Dendritic cell treated with granulocyte-macrophage colony-stimulating factor and Interleukin-4, amounts not matched to agents 40 ng/mL and 50 ng/mL, for 4 days (primary cell): ENCODE results near the gene ZNF267.
"Not testable (repeated sequence)": the region's sequence is repeated elsewhere in the genome, so short reads cannot be mapped to it uniquely, and the experiment has no call there.

Experiments used
- H3K27ac Mint-ChIP-seq: one replicate; pipeline ENCODE4 v1.8.0; 2022; ENCODE audit warnings: mild to moderate bottlenecking, mixed read lengths
- H3K27me3 Mint-ChIP-seq: one replicate; pipeline ENCODE4 v1.8.0; 2022; ENCODE audit warnings: mild to moderate bottlenecking, mixed read lengths
- H3K36me3 Mint-ChIP-seq: one replicate; pipeline ENCODE4 v1.8.0; 2022; ENCODE audit warnings: low read depth, mixed read lengths
- H3K4me1 Mint-ChIP-seq: one replicate; pipeline ENCODE4 v1.8.0; 2022; ENCODE audit warnings: low read depth, mixed read lengths
- H3K4me3 Mint-ChIP-seq: one replicate; pipeline ENCODE4 v1.8.0; 2022; ENCODE audit warnings: mild to moderate bottlenecking, moderate library complexity, mixed read lengths
- H3K9me3 Mint-ChIP-seq: one replicate; pipeline ENCODE4 v1.8.0; 2022; ENCODE audit warnings: mixed read lengths
- intact Hi-C: fragments of 100-400 bp; cut with micrococcal nuclease; formaldehyde crosslinking; loops from one replicate; pipeline ENCODE4 v1.15.0; 2022

The ZNF267 gene

GRCh38 chr16:31897283-31897682 lies 23.7 kb downstream of the ZNF267 start:
- intact Hi-C loops: loop anchor here (10.0 kb wide), 1 partner anchor 52 kb away; no protein-coding TSS in a partner anchor
- Mint-ChIP-seq H3K4me3 (no peak overlapping the region), H3K9me3 (peaks cover 53% of the 10 kb centered on the region), H3K27me3 (no peaks in the 10 kb centered on the region), H3K27ac (no peak overlapping the region), H3K36me3 (peaks cover 95% of the 10 kb centered on the region), H3K4me1 (peaks cover 32% of the 10 kb centered on the region)

- H3K36me3 Mint-ChIP-seq: peaks cover 94% of the 10 kb centered on the region
- H3K27me3 Mint-ChIP-seq: no peaks in the 10 kb centered on the region
- H3K9me3 Mint-ChIP-seq: peaks cover 57% of the 10 kb centered on the region
- no peak overlapping the region for H3K27ac Mint-ChIP-seq
- intact Hi-C loops: loop anchor here (10.0 kb wide), 1 partner anchor 55 kb away; no protein-coding TSS in a partner anchor
- peaks cover 10% of the 10 kb centered on the region for H3K4me1 Mint-ChIP-seq
- no peak overlapping the region for H3K4me3 Mint-ChIP-seq
Observed at GRCh38 chr16:31899505-31899904, 25.9 kb downstream of the ZNF267 start.

DNA sequence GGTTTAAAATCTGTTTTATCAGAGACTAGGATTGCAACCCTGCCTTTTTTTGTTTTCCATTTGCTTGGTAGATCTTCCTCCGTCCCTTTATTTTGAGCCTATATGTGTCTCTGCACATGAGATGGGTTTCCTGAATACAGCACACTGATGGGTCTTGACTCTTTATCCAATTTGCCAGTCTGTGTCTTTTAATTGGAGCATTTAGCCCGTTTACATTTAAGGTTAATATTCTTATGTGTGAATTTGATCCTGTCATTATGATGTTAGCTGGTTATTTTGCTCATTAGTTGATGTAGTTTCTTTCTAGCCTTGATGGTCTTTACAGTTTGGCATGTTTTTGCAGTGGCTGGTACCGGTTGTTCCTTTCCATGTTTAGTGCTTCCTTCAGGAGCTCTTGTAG lies 31.0 kb downstream of the ZNF267 start:
- H3K27me3 Mint-ChIP-seq, intact Hi-C loops, H3K4me1 Mint-ChIP-seq, H3K27ac Mint-ChIP-seq, H3K4me3 Mint-ChIP-seq: not testable (repeated sequence)
- H3K36me3 Mint-ChIP-seq: peaks cover 94% of the 10 kb centered on the region
- peaks cover 66% of the 10 kb centered on the region for H3K9me3 Mint-ChIP-seq

GRCh38 chr16:31913668-31914067 lies 40.1 kb downstream of the ZNF267 start:
- H3K4me3 Mint-ChIP-seq: no peak overlapping the region
- H3K27me3 Mint-ChIP-seq: no peaks in the 10 kb centered on the region
- intact Hi-C loops: no loop called here
- peaks cover 100% of the 10 kb centered on the region for H3K36me3 Mint-ChIP-seq
- H3K27ac Mint-ChIP-seq: no peak overlapping the region
- no peaks in the 10 kb centered on the region for H3K4me1 Mint-ChIP-seq
- H3K9me3 Mint-ChIP-seq: peaks cover 79% of the 10 kb centered on the region

DNA sequence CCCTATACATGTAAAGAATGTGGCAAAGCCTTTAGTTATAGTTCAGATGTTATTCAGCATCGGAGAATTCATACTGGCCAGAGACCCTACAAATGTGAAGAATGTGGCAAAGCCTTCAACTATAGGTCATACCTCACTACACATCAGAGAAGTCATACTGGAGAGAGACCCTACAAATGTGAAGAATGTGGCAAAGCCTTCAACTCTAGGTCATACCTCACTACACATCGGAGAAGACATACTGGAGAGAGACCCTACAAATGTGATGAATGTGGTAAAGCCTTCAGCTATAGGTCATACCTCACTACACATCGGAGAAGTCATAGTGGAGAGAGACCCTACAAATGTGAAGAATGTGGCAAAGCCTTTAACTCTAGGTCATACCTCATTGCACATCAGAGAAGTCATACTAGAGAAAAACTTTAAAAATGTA lies 42.5 kb downstream of the ZNF267 start:
- H3K9me3 Mint-ChIP-seq: peaks cover 71% of the 10 kb centered on the region
- H3K4me1 Mint-ChIP-seq: no peaks in the 10 kb centered on the region
- H3K36me3 Mint-ChIP-seq: peaks cover 95% of the 10 kb centered on the region
- intact Hi-C loops: no loop called here
- H3K27me3 Mint-ChIP-seq: no peaks in the 10 kb centered on the region
- H3K4me3 Mint-ChIP-seq: no peak overlapping the region
- H3K27ac Mint-ChIP-seq: no peak overlapping the region

DNA sequence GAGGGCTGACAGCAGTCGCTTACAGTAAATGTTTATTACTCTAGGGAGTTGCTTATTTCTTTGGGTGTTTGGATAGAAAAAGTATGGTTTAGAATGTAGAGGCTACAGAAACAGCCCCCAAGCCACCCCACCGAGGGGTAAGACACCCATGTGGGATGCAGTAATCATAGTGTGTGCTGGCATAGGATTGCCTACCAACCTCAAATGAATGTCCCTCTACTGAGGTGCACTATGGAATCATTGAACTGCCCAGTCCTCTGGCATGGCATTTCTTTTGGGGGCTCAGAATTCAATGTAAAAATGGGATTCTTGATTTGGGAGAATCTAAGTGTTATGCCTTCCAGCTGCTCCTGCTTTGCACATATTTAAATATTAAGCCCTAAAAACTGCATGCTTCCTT lies 46.8 kb downstream of the ZNF267 start:
- Mint-ChIP-seq H3K9me3 (peaks cover 66% of the 10 kb centered on the region), H3K4me1 (no peaks in the 10 kb centered on the region), H3K36me3 (peaks cover 55% of the 10 kb centered on the region), H3K27me3 (no peaks in the 10 kb centered on the region), H3K4me3 (no peak overlapping the region), H3K27ac (no peak overlapping the region)
- intact Hi-C loops: loop anchor here (5.0 to 10.0 kb wide), 2 partner anchors 33 to 166 kb away; no protein-coding TSS in a partner anchor

DNA sequence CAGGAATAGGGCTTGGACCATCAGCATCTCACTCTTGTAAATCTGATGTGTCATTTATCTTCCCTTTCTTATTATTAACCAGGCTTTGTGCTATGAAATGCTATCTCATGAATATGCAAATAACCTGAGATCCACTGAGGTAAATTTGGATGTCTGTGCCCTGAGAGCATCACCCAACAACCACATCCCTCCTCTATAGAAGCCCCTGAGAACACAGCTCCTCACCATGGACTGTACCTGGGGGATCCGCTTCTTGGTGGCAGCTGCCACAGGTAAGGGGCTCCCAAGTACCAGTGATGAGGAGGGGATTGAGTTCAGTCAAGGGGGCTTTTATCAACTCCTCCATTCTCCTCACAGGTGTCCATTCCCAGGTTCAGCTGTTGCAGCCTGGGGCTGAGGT lies 78.2 kb downstream of the ZNF267 start:
- H3K36me3 Mint-ChIP-seq, H3K27me3 Mint-ChIP-seq, H3K4me3 Mint-ChIP-seq, H3K27ac Mint-ChIP-seq, intact Hi-C loops, H3K4me1 Mint-ChIP-seq, H3K9me3 Mint-ChIP-seq: not testable (repeated sequence)

DNA sequence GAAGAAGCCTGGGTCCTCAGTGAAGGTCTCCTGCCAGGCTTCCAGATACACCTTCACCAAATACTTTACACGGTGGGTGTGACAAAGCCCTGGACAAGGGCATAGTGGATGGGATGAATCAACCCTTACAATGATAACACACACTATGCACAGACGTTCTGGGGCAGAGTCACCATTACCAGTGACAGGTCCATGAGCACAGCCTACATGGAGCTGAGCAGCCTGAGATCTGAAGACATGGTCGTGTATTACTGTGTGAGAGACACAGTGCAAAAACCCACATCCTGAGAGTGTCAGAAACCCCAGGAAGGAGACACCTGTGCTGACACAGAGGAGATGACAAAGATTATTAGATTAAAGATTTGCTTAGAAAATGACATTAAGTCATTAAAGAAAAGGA lies 78.6 kb downstream of the ZNF267 start:
- H3K36me3 Mint-ChIP-seq, H3K27me3 Mint-ChIP-seq, H3K4me1 Mint-ChIP-seq, H3K4me3 Mint-ChIP-seq, H3K27ac Mint-ChIP-seq, H3K9me3 Mint-ChIP-seq, intact Hi-C loops: not testable (repeated sequence)

GRCh38 chr16:31956221-31956620 lies 82.6 kb downstream of the ZNF267 start:
- intact Hi-C loops, H3K27ac Mint-ChIP-seq, H3K36me3 Mint-ChIP-seq, H3K9me3 Mint-ChIP-seq, H3K4me3 Mint-ChIP-seq, H3K27me3 Mint-ChIP-seq, H3K4me1 Mint-ChIP-seq: not testable (repeated sequence)

DNA sequence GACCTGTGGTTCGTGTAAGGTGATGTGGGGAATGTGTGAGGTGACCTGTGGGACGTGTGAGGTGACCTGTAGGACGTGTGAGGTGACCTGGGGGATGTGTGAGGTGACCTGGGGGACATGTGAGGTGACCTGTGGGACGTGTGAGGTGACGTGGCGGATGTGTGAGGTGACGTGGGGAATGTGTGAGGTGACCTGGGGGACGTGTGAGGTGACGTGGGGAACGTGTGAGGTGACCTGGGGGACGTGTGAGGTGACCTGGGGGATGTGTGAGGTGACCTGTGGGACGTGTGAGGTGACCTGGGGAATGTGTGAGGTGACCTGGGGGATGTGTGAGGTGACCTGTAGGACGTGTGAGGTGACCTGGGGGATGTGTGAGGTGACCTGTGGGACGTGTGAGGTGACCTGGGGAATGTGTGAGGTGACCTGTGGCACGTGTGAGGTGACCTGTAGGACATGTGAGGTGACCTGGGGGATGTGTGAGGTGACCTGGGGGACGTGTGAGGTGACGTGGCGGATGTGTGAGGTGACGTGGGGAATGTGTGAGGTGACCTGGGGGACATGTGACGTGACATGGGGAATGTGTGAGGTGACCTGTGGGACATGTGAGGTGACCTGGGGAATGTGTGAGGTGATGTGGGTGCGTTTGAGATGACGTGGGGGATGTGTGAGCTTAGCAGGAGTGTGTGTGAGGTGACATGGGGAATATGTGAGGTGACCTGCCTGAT lies 86.7 kb downstream of the ZNF267 start:
- H3K27me3 Mint-ChIP-seq, intact Hi-C loops, H3K27ac Mint-ChIP-seq, H3K36me3 Mint-ChIP-seq, H3K9me3 Mint-ChIP-seq, H3K4me1 Mint-ChIP-seq, H3K4me3 Mint-ChIP-seq: not testable (repeated sequence)
